VCaP (cell line): Measurements from ENCODE around the gene GNAQ.

Experiments
- H3K27ac ChIP-seq: fragments of 450-650 bp; 2 replicates; pipeline ENCODE4 v1.5.1; 2017
- CTCF ChIP-seq: fragments of 450-650 bp; conservative IDR thresholded peaks from 2 replicates; pipeline ENCODE4 v1.5.1; 2017; ENCODE audit warnings: mild to moderate bottlenecking, moderate library complexity

The GNAQ gene

DNA sequence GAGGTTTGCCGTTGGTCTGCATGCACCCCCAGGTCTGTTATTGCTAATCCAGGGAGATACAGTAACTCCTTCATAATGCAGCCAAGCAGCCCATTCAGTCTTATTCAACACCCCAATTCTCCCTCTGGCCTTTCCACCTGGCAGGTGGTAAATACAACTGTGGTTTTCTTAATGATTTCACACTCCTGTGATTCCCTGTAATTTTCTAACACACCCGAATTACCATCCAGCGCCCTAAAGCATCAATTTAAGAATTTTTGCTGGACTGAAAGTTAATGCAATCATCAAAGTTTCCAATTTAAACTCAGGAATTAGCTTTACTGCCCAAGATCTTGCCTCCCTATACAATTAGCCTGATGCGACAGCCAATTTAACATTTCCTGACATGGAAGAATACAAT lies 62.5 kb downstream of the GNAQ start:
- H3K27ac ChIP-seq, result no peak overlapping the region
- TF ChIP-seq CTCF, result no peak

DNA sequence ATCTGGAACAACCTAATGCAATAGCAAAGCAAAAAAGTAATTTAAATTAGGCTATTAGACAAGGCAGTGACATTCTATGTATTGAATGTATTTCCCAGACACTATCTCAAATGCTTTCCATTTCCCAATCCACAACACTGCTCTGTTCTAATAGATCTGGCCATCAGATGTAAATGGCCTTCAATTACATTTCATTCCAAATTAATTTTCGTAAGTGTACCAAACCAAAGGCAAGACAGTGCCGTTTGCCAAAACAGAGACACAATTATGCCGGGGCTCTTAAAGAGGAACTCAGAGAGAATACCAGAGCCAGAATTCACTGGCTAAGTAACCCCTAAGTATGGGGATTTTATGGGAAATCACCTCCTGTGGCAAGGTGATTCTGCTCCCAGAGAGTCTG lies 63.1 kb downstream of the GNAQ start:
- H3K27ac ChIP-seq, result no peak overlapping the region
- no peak for TF ChIP-seq CTCF

- TF ChIP-seq CTCF, result no peak
- H3K27ac ChIP-seq, result no peak overlapping the region
Measured at GRCh38 chr9:77966718-77967117, 64.9 kb downstream of the GNAQ start.

DNA sequence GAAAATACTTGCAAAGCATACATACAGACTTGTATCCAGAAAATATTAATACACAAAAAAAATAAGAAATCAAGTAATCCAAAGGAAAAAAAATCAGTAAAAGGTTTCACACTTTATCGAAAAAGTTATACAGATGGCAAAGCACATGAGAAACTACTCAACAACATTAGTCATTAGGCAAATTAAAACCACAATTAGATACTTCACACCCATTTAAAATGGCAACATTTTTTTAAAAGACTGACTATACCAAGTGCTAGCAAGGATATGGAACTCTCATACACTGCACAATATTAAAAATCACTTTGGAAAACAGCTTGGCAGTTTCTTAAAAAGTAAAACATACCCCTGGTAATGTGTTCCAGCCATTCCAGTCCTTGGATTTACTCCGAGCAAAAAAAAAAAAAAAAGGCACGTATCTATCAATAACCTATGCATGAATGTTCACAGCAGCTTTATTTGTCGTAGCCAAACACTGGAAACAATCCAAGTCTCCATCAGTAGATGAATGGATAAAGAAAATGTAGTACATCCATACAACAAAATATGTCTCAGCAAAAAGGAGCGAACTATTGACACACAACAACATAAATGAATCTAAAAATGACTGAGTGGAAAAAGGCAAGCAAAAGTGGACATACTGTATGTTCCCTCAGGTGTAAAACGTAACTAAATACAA lies 66.0 kb downstream of the GNAQ start:
- no peak overlapping the region for H3K27ac ChIP-seq
- no peak for TF ChIP-seq CTCF

GRCh38 chr9:77964258-77964657 lies 67.4 kb downstream of the GNAQ start:
- TF ChIP-seq CTCF, result no peak
- H3K27ac ChIP-seq, result no peak overlapping the region

- TF ChIP-seq CTCF, result no peak
- H3K27ac ChIP-seq, result no peak overlapping the region
Measured at GRCh38 chr9:77961541-77961940, 70.1 kb downstream of the GNAQ start.

- H3K27ac ChIP-seq, result no peak overlapping the region
- TF ChIP-seq CTCF, result no peak
Measured at GRCh38 chr9:77960356-77961153, 71.1 kb downstream of the GNAQ start.
